ENCODE data around the gene IL27RA. TPM values are rescaled to one million over a fixed set of nuclear protein-coding genes. Genes with fewer than 3 reads are reported as not detected.

Gene IL27RA
- polyA plus RNA-seq, 1 donor from 2014 or later, result 1.0 TPM

- Histone ChIP-seq H3K27ac (ENCODE audit: low read length) (no peak overlapping the region), H4K20me1 (ENCODE audit: insufficient read depth) (no peaks in the 10 kb centered on the region), H3K4me3 (ENCODE audit: low read length) (no peak overlapping the region), H3K36me3 (ENCODE audit: insufficient read depth, low read length) (no peaks in the 10 kb centered on the region), H3K9ac (ENCODE audit: low read length) (no peak overlapping the region), H3K27me3 (ENCODE audit: insufficient read depth, low read depth, low read length) (no peaks in the 10 kb centered on the region), H3K4me2 (ENCODE audit: low read length) (no peak overlapping the region), H3K9me2 (ENCODE audit: insufficient read depth, low read length) (no peaks in the 10 kb centered on the region), H3K79me2 (replicated peaks; ENCODE audit: insufficient read depth, low read length) (peaks cover 26% of the 10 kb centered on the region), H3K9me3 (ENCODE audit: low read length) (peaks cover 7% of the 10 kb centered on the region), H3F3A (ENCODE audit: insufficient read depth, low read length, poor library complexity, severe bottlenecking) (no peaks in the 10 kb centered on the region), H2AFZ (ENCODE audit: low read depth, low read length) (no peak overlapping the region)
- TF ChIP-seq TAF1 (IDR thresholded peaks at IDR 0.05; ENCODE audit: low read depth) (no peak), REST (IDR thresholded peaks at IDR 0.05; ENCODE audit: borderline replicate concordance) (no peak), EP300 (conservative IDR thresholded peaks at IDR 0.05; ENCODE audit: poor library complexity, severe bottlenecking) (no peak), CTCF (IDR thresholded peaks at IDR 0.05; ENCODE audit: poor library complexity, severe bottlenecking) (no peak), POLR2AphosphoS5 (IDR thresholded peaks at IDR 0.05) (no peak), EZH2 (IDR thresholded peaks at IDR 0.05; ENCODE audit: borderline replicate concordance, insufficient read depth, low read length, poor library complexity, severe bottlenecking) (no peak), MXI1 (conservative IDR thresholded peaks at IDR 0.05; ENCODE audit: poor library complexity, severe bottlenecking) (no peak), SMC3 (conservative IDR thresholded peaks at IDR 0.05; ENCODE audit: poor library complexity) (no peak), RAD21 (conservative IDR thresholded peaks at IDR 0.05) (no peak)
Observed at GRCh38 chr19:13997631-13997962, 34.0 kb upstream of the IL27RA start.

GRCh38 chr19:13998426-13998825 lies 33.1 kb upstream of the IL27RA start:
- Histone ChIP-seq H3K36me3 (ENCODE audit: insufficient read depth, low read length) (no peaks in the 10 kb centered on the region), H2AFZ (ENCODE audit: low read depth, low read length) (no peak overlapping the region), H3K9me3 (ENCODE audit: low read length) (peaks cover 7% of the 10 kb centered on the region), H3K4me3 (ENCODE audit: low read length) (no peak overlapping the region), H3K9me2 (ENCODE audit: insufficient read depth, low read length) (no peaks in the 10 kb centered on the region), H4K20me1 (ENCODE audit: insufficient read depth) (no peaks in the 10 kb centered on the region), H3K27ac (ENCODE audit: low read length) (no peak overlapping the region), H3F3A (ENCODE audit: insufficient read depth, low read length, poor library complexity, severe bottlenecking) (no peaks in the 10 kb centered on the region), H3K9ac (ENCODE audit: low read length) (no peak overlapping the region), H3K79me2 (replicated peaks; ENCODE audit: insufficient read depth, low read length) (peaks cover 26% of the 10 kb centered on the region), H3K4me2 (ENCODE audit: low read length) (no peak overlapping the region), H3K27me3 (ENCODE audit: insufficient read depth, low read depth, low read length) (no peaks in the 10 kb centered on the region)
- TF ChIP-seq MXI1 (conservative IDR thresholded peaks at IDR 0.05; ENCODE audit: poor library complexity, severe bottlenecking), result no peak
- TF ChIP-seq POLR2AphosphoS5 (IDR thresholded peaks at IDR 0.05), result no peak
- no peak for TF ChIP-seq REST (IDR thresholded peaks at IDR 0.05; ENCODE audit: borderline replicate concordance)
- TF ChIP-seq TAF1 (IDR thresholded peaks at IDR 0.05; ENCODE audit: low read depth), result no peak
- TF ChIP-seq EZH2 (IDR thresholded peaks at IDR 0.05; ENCODE audit: borderline replicate concordance, insufficient read depth, low read length, poor library complexity, severe bottlenecking), result no peak
- TF ChIP-seq RAD21 (conservative IDR thresholded peaks at IDR 0.05), result no peak
- TF ChIP-seq SMC3 (conservative IDR thresholded peaks at IDR 0.05; ENCODE audit: poor library complexity), result no peak
- TF ChIP-seq CTCF (IDR thresholded peaks at IDR 0.05; ENCODE audit: poor library complexity, severe bottlenecking), result no peak
- TF ChIP-seq EP300 (conservative IDR thresholded peaks at IDR 0.05; ENCODE audit: poor library complexity, severe bottlenecking), result no peak
